ENCODE measurements around the gene HSD11B2. TPM values are rescaled to one million over a fixed set of nuclear protein-coding genes. Genes with fewer than 3 reads are reported as not detected.

HSD11B2 gene
- total and polyA plus RNA-seq, 2 of the 4 experiments (the other 2 are of a cell fraction) = 0.26 TPM; not detected in 1

DNA sequence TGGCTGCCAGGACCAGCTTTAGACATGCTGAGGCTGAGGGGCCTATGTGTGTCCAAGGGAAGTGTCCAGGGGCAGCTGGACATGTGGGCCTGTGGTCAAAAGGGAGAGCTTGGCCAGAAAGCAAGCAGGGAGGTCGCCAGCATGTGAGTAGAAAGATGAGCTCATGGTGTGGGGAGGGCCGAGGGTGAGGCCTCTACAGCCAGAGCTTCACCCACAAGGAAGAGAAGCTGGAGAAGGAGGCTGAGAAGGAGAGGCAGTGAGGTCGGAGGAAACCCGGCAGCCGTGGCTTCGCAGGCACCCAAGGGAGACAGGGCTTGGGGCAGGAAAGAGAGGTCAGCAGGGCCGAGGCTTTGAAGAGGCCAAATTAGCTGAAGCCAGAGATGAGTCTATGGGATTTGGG lies 4.0 kb upstream of the HSD11B2 start:
- Histone ChIP-seq H2BK20ac (ENCODE audit: low read depth, low read length) (no peak overlapping the region), H3K4me3 (ENCODE audit: insufficient read depth, low read depth, low read length) (no peak overlapping the region), H4K8ac (ENCODE audit: low read depth in 2 of 2, low read length in 2 of 2) (no peak overlapping the region), H3K18ac (ENCODE audit: low read depth, low read length) (no peak overlapping the region), H3K4ac (ENCODE audit: low read depth, low read length) (no peak overlapping the region), H3K9me1 (ENCODE audit: insufficient read depth, low read length) (peaks cover 3% of the 10 kb centered on the region; the same call in 1 of the 2 replicates), H3K9me3 (ENCODE audit: control insufficient read depth, insufficient read depth, low read length) (no peaks in the 10 kb centered on the region), H3K27me3 (ENCODE audit: control insufficient read depth, insufficient read depth, low read length) (peaks cover 59% of the 10 kb centered on the region), H3K23ac (ENCODE audit: low read depth, low read length) (no peak overlapping the region), H4K5ac (ENCODE audit: low read depth, low read length) (no peak overlapping the region), H2AFZ (replicated peaks; ENCODE audit: low read length, poor library complexity) (no peak overlapping the region), H2BK5ac (ENCODE audit: low read depth, low read length, poor library complexity, severe bottlenecking) (no peak overlapping the region), H2AK9ac (replicated peaks; ENCODE audit: low read depth, low read length, poor library complexity) (peak overlapping the region; percentile 79), H3K27ac (ENCODE audit: insufficient read depth, low read length) (no peak overlapping the region), H2BK120ac (ENCODE audit: low read depth, low read length) (no peak overlapping the region), H4K91ac (ENCODE audit: insufficient read depth, low read depth, low read length) (no peak overlapping the region), H3K36me3 (ENCODE audit: control insufficient read depth, insufficient read depth, low read length) (no peaks in the 10 kb centered on the region), H3K14ac (replicated peaks; ENCODE audit: low read depth, low read length) (no peak overlapping the region), H3K4me1 (ENCODE audit: control insufficient read depth, insufficient read depth, low read length) (peaks cover 5% of the 10 kb centered on the region; the same call in 1 of the 2 replicates), H2AK5ac (ENCODE audit: low read depth, low read length) (no peak overlapping the region), H3K4me2 (ENCODE audit: low read depth, low read length) (no peak overlapping the region), H2BK15ac (ENCODE audit: low read depth, low read length) (no peak overlapping the region), H3K56ac (ENCODE audit: extremely low read depth, insufficient read depth, low read length) (no peak overlapping the region), H4K20me1 (ENCODE audit: insufficient read depth, low read length) (peaks cover 10% of the 10 kb centered on the region; the same call in 1 of the 2 replicates), H3K79me1 (ENCODE audit: low read depth in 1 of 2, low read length in 2 of 2) (no peaks in the 10 kb centered on the region), H3K9ac (ENCODE audit: low read depth, low read length) (no peak overlapping the region)
- in situ Hi-C loops (cut with MboI; ENCODE audit: low sequenced_read_pairs) = no loop called here
- intact Hi-C loops (cut with micrococcal nuclease) = loop anchor here (5.0 kb wide), 1 partner anchor 165 kb away; no protein-coding TSS in a partner anchor
- TF ChIP-seq MAFK (IDR thresholded peaks at IDR 0.05; ENCODE audit: low read depth, low read length) (no peak), NFE2L2 (IDR thresholded peaks at IDR 0.05; ENCODE audit: low read depth, low read length) (no peak), MXI1 (IDR thresholded peaks at IDR 0.05; ENCODE audit: borderline replicate concordance, low read depth, low read length) (no peak), SMC3 (IDR thresholded peaks at IDR 0.05; ENCODE audit: low read depth, low read length) (no peak), BHLHE40 (IDR thresholded peaks at IDR 0.05; ENCODE audit: low read depth, low read length) (no peak), CHD1 (IDR thresholded peaks at IDR 0.05; ENCODE audit: low read depth, low read length) (no peak), FOS (IDR thresholded peaks at IDR 0.05; ENCODE audit: low read depth, low read length) (no peak), CTCF (conservative IDR thresholded peaks at IDR 0.05; ENCODE audit: low read depth, low read length) (no peak), RFX5 (IDR thresholded peaks at IDR 0.05; ENCODE audit: low read depth, low read length) (no peak), CEBPB (IDR thresholded peaks at IDR 0.05; ENCODE audit: low read depth, low read length) (no peak), RCOR1 (IDR thresholded peaks at IDR 0.05; ENCODE audit: insufficient replicate concordance, low read length) (no peak), ELK1 (IDR thresholded peaks at IDR 0.05; ENCODE audit: borderline replicate concordance, low read depth, low read length) (no peak), RAD21 (IDR thresholded peaks at IDR 0.05; ENCODE audit: low read length) (no peak), MAZ (IDR thresholded peaks at IDR 0.05; ENCODE audit: borderline replicate concordance, low read depth, low read length) (no peak), POLR2A (IDR thresholded peaks at IDR 0.05; ENCODE audit: low read depth, low read length) (no peak)
- TF ChIP-seq, protein P1, sequence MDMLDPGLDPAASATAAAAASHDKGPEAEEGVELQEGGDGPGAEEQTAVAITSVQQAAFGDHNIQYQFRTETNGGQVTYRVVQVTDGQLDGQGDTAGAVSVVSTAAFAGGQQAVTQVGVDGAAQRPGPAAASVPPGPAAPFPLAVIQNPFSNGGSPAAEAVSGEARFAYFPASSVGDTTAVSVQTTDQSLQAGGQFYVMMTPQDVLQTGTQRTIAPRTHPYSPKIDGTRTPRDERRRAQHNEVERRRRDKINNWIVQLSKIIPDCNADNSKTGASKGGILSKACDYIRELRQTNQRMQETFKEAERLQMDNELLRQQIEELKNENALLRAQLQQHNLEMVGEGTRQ (IDR thresholded peaks at IDR 0.05; ENCODE audit: low read depth, low read length) = no peak
- 65% methylated on average over 6 of the region's 7 CpGs; no CpG with 5 or more reads in 1 of the 2 experiments for WGBS, 2 experiments (ENCODE audit: extremely low coverage in 2 of 2, insufficient read length in 1 of 2)
- DNase-seq = no peak
- no TSS peak for BruUV-seq (replicated peaks)
- no peak for ATAC-seq (ENCODE audit: low read depth)
- ChIA-PET POLR2A (ENCODE audit: unreplicated experiment) (interaction anchor here (0.6 kb wide), 1 partner anchor 10 kb away, joined by 3 read pairs; the partner anchor contains the start of gene ZDHHC1), CTCF (interaction anchor here (0.6 to 1.7 kb wide), 4 partner anchors 10 to 1316 kb away, joined by 3 to 6 read pairs (median 4); no protein-coding TSS in a partner anchor)
- dilution Hi-C loops (cut with HindIII; ENCODE audit: low sequenced_read_pairs, unreplicated experiment) = no loop called here

Data from IMR-90 (cell line).